NCI-H1092 treated with DMSO at 0.1 percent for 48 hours (cell line): ENCODE data around the gene BATF.
"Not testable (repeated sequence)": the region's sequence is repeated elsewhere in the genome, so short reads cannot be mapped to it uniquely, and the experiment has no call there.

Experiments used
- DNase-seq: peaks from one replicate; lab custom pipeline; 2025; lab: John Stamatoyannopoulos, UW

Gene BATF, protein sequence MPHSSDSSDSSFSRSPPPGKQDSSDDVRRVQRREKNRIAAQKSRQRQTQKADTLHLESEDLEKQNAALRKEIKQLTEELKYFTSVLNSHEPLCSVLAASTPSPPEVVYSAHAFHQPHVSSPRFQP

DNA sequence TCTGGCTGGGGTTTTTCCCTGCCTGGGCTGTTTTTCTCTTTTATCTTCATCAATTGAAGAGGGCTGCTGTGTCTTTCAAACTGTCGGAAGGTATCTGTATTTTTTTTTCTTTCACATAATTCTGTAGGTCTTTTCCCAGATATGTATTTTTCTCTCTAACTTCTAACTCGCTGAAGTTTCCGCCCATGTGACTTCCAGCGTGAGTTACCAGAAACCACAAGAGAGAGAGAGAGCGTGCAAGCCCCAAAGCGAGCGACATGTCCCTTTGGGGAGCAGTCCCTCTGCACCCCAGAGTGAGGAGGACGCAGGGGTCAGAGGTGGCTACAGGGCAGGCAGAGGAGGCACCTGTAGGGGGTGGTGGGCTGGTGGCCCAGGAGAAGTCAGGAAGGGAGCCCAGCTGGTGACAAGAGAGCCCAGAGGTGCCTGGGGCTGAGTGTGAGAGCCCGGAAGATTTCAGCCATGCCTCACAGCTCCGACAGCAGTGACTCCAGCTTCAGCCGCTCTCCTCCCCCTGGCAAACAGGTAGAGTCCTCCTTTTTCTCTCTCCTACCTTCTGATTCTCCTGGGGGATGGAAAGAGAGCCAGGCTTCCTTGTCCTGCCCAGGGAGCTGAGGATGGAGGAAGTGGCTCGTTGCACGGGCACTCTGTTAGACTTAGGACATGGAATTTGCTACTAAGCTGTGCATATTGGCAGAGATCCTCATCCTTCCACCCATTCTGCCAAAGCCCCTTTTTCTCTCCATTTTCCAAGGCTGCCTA is at the start of gene BATF:
BATF (plus strand) TSS at position 246 of the 759 bp plus-strand sequence; CDS start at position 460, 214 bp downstream.
- no peak for DNase-seq

DNA sequence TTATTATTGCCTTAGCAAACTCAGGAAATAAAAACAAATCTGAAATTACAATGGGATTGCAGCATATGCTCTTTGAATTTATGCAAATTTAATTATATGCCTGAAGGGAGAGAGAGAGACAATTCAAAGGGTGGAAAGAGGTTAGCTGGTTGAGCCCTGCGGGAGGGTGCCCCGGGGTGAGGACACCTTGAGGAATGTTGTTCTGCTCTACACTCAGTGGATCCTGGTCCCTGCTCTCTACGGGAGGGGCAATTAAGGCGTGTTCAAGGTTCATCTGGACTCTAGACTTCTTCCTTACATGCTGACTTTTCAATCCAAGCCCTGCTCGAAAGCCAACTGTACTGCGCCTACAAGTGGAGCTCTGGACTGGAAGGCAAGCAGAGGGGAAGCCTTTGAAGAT is 48.1 kb upstream of the BATF start:
- DNase-seq: not testable (repeated sequence)

DNA sequence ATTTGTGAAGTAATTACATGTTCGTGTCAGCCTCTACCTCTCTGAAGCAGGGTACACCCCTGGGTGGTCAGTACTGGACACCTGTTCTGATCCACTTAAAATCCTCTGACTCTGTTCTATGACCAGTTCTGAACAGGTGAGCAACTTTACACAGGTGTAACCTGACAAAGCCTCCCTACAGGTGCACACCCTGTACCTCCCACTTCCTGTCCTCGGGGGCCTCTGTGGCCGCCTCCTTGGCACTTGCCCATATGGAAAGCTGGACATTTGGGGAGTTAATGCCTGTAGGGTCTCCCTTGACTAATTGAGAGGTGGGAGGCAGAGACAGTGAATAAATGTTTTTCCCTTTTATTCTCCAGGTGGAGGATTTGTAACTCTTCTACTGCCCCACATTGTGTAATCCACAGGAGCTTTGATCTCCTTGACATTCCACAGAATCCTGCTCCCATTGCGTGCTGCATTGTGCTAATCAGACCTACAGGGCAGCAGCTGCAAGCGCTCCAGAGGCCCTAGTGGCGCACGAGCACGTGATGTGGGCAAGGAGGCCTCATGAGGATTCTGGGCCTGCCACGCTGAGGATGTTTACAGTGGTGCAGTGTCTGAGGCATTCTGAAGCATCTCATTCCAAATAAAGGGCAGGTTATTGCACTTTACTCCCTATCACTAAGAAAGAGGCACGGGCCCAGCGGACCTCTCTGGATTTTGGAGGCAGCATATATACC is 45.8 kb upstream of the BATF start:
- DNase-seq: peak; percentile 39

DNA sequence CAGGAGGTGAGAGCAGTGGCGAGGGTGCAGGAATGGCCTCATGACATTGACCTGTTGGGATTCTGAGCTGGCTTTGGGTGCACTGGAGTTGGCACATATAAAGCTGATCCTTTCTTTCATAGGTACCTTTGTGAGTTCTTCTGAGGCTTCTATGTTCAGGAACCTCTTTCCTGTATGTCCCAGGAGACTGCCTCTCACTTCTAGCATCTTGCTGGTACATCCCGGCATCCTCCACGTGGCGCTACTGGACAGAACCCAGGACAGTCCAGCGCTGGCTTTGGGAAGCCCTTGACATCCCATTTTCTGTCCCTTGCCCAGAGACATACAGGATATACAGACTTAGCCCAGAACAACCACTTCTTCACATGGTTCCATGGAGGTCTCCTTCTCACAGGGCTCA is 44.4 kb upstream of the BATF start:
- DNase-seq: no peak

DNA sequence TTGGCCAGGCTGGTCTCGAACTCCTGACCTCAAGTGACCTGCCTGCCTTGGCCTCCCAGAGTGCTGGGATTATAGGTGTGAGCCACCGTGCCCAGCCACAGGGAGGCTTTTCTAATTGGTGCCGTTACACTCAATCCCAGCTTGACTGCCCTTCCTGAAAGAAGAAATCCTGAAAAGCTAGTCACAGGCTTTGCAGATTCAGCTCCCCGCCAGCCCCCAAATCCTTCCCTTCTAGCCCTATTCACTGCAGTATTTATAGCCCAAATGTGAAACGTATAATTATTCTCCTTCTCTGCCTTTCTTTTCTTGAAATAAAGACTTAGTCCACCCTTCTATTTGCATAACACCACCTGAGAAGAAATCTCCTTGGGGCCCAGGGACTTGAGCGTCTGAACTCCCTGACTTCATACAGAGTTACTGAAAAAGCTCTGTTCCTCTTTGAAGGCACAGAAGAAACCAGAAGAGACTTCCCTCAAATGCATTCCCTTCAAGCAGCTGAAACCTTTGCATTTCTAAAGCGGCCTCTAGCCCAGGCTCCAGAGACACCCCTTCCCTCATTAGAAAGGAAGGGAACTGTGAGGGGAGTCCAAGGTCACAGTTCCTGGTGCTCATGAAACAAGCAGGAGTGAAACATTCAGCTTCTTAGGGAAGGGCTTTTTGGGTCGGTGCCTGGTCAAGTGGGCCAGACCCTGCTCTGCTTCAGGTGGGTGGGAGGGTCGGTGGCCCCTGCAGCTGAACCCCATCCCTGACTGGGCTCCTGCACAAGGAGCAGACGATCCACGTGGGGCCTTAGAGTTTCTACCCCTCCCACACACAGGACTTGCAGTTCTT is 42.3 kb upstream of the BATF start:
- no peak for DNase-seq

DNA sequence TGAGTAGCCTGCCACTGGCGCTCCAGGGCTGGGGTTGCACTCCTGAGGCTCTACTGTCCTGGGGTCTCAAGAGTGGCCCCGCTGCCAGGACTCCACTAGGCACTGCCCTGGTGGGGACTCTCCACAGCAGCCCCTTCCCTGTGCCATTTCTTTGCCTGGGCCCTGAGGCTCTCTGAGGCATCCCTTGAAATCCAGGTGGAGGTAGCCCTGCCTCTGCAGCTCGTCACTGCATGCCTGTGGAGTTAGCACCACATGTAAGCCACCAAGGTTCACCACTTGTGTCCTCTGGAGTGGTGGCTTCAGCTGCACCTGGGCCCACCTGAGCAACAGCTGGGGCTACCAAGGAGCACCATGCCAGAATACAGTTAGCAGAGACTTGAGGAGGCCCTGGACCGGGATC is 39.9 kb upstream of the BATF start:
- no peak for DNase-seq

DNA sequence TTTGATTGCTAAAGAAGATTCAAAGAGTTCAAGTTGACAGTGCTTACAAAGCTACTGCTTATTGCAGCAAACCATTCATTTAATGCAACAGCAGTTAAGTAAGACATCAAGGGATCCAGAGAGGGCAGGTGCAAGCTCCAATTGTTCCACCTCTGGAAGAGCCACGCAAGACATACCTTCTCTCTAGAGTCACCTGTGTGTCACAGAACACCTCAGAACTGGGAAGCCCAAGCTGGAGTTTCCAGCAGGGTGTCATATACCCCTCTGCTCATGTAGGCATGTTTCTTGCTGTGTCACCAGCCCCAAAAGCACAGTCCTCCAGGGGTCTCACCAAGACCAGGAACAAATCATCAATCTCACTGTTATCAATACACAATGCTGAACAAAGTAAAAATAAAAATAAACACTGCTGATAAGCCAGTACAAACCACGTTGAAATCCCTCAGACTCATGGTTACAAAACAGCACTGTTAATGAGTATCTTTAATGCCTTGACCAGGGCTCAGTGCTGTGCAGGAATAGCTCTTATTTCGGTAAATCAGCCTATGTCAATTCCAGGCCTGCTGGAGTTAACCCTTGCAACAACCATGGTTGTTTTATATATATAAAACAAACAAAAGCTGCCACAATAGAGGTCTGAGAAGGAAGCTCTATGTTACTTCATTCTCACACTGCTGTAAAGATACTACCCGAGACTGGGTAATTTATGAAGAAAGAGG is 37.4 kb upstream of the BATF start:
- no peak for DNase-seq

DNA sequence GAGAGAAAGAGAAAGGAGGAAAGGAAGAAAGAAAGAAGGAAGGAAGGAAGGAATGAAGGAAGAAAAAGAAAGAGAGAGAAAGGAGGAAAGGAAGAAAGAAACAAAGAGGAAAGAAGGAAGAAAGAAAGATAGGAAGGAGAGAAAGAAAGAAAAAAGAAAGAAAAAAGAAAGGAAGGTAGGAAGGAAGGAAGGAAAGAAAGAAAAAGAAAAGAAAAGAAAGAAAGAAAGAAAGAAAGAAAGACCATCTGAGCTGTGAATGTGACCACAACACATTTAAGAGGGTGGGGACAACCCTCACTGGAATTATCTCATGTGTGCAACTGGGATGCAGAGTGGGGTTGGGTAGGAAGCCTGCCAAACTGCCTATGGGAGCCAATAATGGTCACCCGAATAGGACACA is 36.0 kb upstream of the BATF start:
- DNase-seq: no peak

DNA sequence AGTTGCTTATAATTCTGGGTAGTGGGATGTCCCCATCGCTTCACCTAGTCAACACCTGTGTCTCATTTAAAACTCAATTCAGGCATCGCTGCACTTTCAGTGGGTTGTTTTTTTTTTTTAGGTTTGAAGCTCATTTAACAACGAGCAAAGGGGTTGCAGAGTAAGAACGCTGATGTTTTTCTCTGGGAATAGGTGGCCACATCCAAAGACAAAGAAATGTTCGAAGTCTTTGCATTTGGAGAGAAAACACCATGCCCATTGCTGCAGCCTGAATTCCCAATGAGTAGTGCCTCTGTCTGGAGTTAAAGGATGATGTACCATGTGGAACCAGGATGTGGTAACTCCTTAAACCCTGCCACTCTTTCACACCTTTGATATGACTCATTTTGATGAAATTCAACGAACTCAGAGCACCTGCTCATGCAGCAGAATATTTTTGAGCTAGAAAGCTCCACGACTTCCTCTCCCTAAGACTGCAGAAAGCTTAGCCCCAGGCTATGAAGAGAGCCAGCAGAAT is 35.1 kb upstream of the BATF start:
- DNase-seq: no peak

DNA sequence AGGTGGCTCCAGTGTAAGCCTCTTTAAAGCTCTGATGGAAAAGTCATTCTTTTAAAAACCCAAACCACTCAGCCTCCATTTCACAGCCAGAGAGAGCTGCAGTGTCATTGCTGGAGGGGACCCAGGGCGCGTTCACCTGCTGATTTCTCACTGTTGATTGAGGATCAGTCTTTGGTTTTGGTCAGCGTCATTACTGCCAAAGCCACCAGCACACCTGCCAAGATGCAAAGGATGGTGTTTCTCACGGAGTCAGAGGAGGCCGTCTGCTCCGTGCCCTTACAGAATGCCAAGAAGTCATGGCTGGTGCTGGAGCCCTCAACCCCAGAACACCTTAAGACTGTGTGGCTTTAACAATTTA is 32.8 kb upstream of the BATF start:
- no peak for DNase-seq

DNA sequence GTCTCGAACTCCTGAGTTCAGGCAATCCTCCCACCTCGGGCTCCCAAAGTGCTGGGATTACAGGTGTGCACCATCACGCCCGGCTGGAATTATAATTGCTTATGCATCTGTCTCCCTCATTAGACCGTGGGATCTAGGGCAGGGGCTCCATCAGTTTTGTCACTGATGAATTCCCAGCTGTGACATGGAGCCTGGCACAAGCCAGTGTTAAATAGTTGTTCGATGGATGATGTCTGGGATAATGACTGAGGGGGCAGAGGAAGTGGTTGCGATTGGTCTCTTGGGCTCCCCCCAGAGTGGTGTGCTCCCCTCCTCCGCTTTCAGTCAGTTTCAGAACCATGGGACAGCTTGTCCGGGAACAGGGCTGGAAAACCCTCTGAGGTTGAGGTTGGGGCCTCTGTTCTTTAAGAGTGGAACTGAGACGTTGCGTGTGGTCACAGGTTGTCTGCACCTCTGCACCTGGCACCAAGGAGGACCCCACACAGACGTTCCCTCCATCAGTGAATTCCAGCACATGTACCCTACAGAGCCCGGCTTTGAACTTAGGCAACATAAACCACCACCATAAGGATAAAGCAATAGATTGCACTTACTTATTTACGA is 30.8 kb upstream of the BATF start:
- DNase-seq: no peak

DNA sequence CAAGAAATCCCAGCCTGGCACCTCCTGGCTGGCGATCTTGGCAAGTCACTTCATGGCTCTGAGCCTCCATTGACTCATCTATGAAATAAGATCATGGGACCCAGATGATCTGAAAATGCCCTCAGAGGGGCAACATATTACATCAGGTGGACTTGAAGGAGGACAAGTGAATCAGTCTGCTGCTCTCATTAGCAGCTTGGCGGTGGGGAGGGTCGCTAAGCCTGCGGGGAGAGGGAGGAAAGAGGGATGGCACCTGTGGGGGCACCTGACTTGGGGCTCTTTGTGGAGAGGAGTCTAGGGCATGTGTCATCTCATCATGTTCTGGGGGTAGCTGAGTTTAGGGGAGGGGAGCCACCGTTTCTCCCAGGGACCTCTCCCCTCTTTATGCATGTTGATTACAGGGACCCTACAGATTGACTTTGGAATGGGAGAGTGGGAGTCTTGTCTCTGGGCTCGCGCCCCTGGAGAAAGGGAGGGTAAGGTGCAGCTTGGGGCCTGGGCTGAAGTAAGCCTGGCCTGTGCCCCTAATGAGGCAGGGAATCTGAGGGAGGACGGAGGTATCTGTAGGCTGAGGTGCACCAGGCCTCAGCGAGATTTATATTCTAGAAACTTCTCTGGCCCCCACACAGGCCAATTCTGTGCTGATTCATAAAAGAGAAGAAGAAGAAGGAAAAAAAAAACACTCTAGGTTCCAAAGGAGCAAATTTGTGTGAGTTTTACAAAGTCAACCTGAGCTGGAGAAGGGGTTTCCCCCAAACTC is 29.3 kb upstream of the BATF start:
- no peak for DNase-seq

DNA sequence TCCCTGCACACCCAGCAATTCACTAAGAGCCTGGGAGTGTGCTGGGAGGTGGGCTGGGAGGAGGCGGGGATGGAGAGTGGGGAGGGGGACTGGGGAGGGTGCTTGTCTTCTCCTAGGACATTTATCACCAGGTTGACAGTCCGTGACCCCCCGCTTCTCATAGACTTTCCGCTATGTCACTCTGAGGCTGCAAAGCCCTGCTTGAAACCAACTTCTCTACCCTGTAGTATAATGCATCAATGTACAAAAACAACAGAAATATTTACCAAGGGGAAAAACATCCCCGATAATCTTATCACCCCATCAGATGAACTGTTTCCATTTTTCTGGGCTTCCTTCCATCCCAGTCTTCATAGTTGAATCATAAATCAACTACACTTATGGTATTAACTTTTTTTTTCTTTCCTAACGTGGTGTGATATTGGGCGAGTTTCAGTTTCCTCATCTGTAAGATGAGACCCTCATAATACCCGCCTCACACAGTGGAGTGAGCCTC is 28.6 kb upstream of the BATF start:
- no peak for DNase-seq

DNA sequence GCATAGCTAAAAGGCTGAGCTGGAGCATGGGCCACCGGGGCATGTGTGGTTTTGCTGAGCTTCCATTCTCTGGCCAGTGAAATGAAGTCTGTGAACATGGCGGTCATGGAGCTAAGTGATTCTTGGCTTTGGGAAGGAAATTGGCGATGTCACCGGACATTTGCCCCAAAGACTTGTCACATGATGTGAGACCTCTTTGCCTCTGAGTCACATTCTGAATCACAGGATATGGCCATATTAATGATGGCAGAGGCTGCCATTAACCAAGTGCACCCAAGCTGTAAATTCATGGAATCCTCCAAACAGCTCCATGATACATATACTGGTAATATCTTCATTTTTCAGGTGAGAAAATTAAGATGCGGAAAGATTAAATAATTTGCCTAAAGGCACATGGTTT is 27.4 kb upstream of the BATF start:
- no peak for DNase-seq

DNA sequence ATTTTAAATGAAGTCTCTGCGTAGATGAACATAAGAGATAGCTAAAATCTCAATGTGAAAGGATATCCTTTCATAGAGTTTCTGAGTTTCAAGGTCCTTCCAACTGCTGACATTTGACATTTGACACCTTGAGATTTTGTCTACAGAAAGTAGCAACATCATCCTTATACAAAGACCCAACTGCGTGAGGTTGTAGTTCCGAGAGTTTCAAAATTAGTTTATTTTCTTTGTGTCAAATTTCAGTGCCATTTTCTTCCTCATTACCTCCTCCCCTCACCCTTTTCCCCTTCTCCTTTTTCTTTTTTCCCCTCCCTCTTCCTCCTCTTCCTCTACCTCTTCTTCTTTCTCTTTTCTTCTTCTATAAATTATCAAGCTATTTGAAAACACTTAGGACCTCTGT is 26.9 kb upstream of the BATF start:
- no peak for DNase-seq

DNA sequence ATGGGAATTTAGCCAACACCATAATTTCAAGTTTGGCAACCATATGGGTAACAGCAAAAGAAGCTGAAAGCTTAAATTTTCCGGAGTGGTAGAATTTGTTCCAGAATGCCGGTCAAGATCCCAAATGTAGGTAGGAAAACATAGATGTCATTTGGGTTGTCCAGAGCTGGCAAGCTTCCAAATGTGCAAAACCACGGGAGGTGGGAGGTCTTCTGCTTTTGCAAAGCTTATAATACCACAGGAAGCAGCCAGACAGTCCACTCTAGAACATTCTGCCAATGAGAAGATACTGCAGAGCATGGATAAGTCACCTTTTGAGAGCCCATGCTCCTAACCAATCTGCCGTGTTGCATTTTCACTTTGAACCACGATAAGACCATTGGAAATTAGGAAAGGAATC is 26.4 kb upstream of the BATF start:
- peak; percentile 35 for DNase-seq

DNA sequence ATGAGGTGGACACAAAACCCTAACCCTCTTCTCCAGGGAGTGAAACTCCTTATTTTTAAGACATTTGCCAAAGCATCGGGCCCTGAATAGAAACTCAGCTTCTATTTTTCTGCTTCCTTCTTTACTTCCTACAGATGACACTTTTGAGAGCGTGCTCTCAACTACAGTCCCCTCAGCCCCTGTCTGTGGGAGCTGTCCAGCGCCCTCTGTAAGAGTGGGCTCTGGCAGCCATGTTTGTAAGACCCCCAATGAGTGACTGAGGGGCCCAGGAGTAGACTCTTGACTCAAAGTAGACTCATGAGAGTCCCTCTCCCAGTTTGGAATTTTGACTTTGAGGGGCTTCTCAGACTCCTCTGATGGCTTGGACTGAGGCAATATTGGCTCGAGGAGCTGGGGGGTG is 25.5 kb upstream of the BATF start:
- no peak for DNase-seq

DNA sequence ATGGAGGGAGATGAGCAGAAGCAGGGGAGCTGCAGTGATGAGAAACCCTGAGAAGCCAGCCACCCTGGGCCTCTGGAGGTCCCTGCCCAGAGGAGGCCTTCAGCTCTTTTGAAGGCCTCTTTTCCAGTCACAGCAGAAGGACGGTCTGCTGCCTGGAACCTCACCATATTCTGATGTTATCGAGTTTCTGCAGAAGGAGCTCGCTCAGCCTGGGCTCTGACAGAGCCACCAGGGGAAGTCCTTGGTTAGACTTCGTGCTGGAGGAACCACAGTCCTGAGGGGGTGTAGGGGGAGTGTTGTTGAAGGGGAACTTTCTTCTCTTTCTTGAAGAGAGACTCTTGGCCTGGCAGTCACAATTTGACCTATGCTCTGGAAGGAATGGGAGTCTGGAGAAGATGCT is 25.1 kb upstream of the BATF start:
- no peak for DNase-seq

DNA sequence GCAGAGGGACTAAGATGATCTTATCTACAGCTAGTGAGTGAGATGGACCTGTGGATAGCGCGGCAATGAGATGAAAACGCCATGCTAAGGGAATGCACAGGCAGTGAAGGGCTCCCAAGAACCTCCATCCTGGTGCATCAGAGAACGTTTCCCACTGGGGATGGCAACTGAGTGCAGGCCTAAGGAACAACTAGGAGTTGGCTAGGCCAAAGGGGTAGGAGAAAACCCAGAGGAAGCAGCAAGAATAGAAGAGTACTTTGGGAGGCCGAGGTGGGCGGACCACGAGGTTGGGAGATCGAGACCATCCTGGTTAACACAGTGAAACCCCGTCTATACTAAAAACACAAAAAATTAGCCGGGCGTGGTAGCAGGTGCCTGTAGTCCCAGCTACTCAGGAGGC is 24.6 kb upstream of the BATF start:
- DNase-seq: no peak
